MM.1S (cell line): ENCODE data around the gene CPD.

Experiments used
- CTCF ChIP-seq: fragments of 300-600 bp; sonication (generic); IDR thresholded peaks from 2 replicates; pipeline ENCODE4 v1.5.1; 2016; ENCODE audit warnings: antibody characterized with exemption, low read length, mixed read lengths
- EZH2 ChIP-seq: fragments of 300-600 bp; sonication (generic); optimal IDR thresholded peaks from 2 replicates; pipeline ENCODE3; 2017; ENCODE audit warnings: low read depth, mild to moderate bottlenecking, antibody characterized with exemption, low read length, mixed read lengths
- EZH2phosphoT487 ChIP-seq: fragments of 300-600 bp; sonication (generic); IDR thresholded peaks from 2 replicates; pipeline ENCODE4 v1.6.1; 2018; ENCODE audit warnings: antibody characterized with exemption, low read length

GRCh38 chr17:30363715-30364202 is 15.0 kb upstream of the CPD start:
- no peak for TF ChIP-seq CTCF
- TF ChIP-seq EZH2, result no peak
- no peak for TF ChIP-seq EZH2phosphoT487
